Ectodermal cell (in vitro differentiated cells): Measurements from ENCODE around the gene TMEM107.

ENCODE experiments used
- H3K27ac ChIP-seq: 2 replicates; pipeline ENCODE4 v1.7.0; 2013; ENCODE audit warnings: mild to moderate bottlenecking, low read depth, low read length; ENCODE audit not compliant: insufficient read depth, poor library complexity, severe bottlenecking
- H3K27me3 ChIP-seq: 2 replicates; pipeline ENCODE4 v1.7.0; 2013; ENCODE audit warnings: mild to moderate bottlenecking, low read length; ENCODE audit not compliant: insufficient read depth, control insufficient read depth, poor library complexity, severe bottlenecking
- H3K36me3 ChIP-seq: one replicate; pipeline ENCODE4 v1.7.0; 2013; ENCODE audit warnings: low read length; ENCODE audit not compliant: control insufficient read depth, insufficient read depth
- H3K4me1 ChIP-seq: one replicate; pipeline ENCODE4 v1.7.0; 2013; ENCODE audit warnings: low read length; ENCODE audit not compliant: control insufficient read depth, insufficient read depth
- H3K4me3 ChIP-seq: 2 replicates; pipeline ENCODE4 v1.7.0; 2013; ENCODE audit warnings: low read depth, low read length, control low read depth; ENCODE audit not compliant: insufficient read depth
- H3K9me3 ChIP-seq: 2 replicates; pipeline ENCODE4 v1.7.0; 2013; ENCODE audit warnings: mild to moderate bottlenecking, low read length, moderate library complexity; ENCODE audit not compliant: control insufficient read depth
- WGBS, 2 experiments: methylation state at CpG; one replicate each; pipeline ENCODE4 v1.1.7; 2013; ENCODE audit warnings: missing lambda C conversion rate in 2 of 2; 5-methylcytosine and 5-hydroxymethylcytosine counted together

The TMEM107 gene

DNA sequence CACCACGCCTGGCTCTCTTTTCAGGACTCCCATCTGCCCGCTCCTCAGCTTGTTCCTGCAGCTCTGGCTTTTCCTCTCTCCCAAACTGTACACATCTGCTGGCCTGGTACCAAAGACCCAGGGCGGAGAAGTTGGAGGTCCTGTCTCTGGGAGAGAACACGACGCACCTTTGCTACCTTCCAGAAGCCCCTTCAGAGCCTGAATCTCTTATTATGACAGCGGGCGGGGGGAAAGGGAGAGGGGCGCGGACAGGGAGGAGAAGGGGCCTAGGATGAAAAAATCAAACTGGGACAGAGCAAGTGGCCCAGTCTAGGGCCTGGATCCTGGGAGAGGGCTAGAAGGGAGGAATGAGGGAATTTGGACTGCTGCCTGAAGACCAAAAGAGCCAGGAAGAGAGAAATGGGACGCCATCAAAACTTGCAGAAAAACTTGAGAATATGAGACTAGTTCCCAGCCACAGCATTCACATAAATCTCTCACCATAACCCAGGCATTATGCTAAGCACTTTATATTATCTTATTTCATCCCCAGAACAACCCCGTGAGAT lies 21.5 kb downstream of the TMEM107 start:
- Histone ChIP-seq H3K4me1 (peaks cover 18% of the 10 kb centered on the region), H3K9me3 (no peaks in the 10 kb centered on the region), H3K36me3 (peaks cover 3% of the 10 kb centered on the region), H3K4me3 (peak overlapping the region; percentile 44), H3K27ac (peak overlapping the region; percentile 85), H3K27me3 (no peaks in the 10 kb centered on the region)
- 60 to 64% methylated on average over 11 of the region's 11 CpGs for WGBS, 2 experiments

DNA sequence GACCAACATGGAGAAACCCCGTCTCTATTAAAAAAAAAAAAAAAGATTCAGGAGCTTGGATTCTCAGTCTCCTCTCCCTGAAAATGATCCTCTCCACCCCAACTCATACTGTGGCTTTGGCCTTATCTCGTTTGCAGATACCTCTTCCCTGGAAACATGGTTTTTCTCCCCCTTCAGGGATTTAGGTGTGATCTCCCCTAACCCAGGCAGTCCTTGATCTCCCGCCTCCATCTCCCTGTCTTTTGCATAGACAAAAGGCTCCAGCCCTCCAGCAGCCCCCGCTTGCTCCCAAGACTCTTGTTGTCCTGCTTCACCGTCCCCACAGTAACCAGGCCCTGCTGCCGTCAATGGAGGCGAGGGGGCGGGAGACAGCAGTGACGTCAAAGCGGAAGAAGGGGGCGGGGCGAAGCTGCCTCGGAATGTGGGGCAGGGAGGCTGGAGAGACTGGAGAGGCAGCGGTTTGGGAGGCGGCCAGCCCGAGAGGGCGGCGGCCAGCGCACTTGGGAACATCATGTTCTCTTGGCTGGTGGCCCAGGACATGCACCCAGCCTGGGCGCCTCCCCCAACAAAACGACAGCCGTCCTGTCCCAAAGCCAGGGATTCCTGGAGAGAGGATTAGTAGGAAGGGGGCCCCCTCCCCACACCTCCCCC lies 22.1 kb downstream of the TMEM107 start:
- peak overlapping the region; percentile 85 for H3K27ac ChIP-seq

DNA sequence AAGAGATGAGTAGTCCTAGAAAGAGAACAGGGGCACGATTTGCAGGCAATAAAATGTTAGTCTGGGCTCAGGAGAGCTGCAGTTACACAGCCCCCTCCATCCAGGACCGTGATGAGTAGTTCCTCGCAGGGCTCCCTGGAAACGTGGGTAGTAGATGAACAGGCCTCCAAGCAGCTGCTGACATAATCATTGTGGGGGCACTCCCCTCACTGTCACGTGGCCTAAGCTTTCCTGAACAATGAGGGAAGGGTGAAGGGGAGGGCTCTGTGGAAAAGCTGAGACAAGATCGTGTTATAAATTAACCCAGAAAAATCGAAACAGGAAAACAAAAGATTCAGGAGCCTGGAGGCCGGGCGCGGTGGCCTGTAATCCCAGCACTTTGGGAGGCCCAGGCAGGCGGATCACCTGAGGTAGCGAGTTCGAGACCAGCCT lies 22.6 kb downstream of the TMEM107 start:
- WGBS, 2 experiments: 73 to 76% methylated on average over 13 of the region's 13 CpGs
- Histone ChIP-seq H3K36me3 (peaks cover 9% of the 10 kb centered on the region), H3K9me3 (no peaks in the 10 kb centered on the region), H3K4me1 (peaks cover 18% of the 10 kb centered on the region), H3K27ac (peak overlapping the region; percentile 85), H3K4me3 (no peak overlapping the region), H3K27me3 (no peaks in the 10 kb centered on the region)

More for the DNA sequence above, 22.1 kb downstream of the TMEM107 start:
- Histone ChIP-seq H3K36me3 (peaks cover 9% of the 10 kb centered on the region), H3K4me1 (peaks cover 18% of the 10 kb centered on the region), H3K27me3 (no peaks in the 10 kb centered on the region), H3K9me3 (no peaks in the 10 kb centered on the region), H3K4me3 (peak overlapping the region; percentile 44)
- 5 to 6% methylated on average over 22 of the region's 22 CpGs for WGBS, 2 experiments

DNA sequence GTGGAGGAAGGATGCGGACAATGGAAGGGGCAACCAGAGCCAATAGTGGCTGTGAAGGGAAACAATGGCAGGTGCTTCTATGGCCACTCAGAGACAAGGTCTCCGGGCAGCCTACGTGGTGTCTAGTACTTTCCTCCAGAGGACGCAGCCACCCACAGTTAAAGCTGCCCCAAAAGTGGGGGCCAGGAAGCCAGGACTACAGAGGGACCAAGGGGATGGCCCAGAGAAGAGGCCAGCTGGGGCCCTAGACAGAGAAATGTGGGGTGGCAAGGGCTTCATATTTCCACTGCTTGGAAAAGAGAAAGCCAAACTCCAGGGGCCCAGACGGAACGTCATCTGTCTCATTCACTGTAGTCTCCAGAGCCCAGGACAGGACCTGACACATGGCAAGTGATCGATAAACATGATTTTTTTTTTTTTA lies 23.1 kb downstream of the TMEM107 start:
- H3K9me3 ChIP-seq: no peaks in the 10 kb centered on the region
- peak overlapping the region; percentile 85 for H3K27ac ChIP-seq
- no peak overlapping the region for H3K4me3 ChIP-seq
- 91 to 93% methylated on average over 7 of the region's 7 CpGs for WGBS, 2 experiments
- H3K27me3 ChIP-seq: no peaks in the 10 kb centered on the region
- H3K36me3 ChIP-seq: peaks cover 12% of the 10 kb centered on the region
- peaks cover 18% of the 10 kb centered on the region for H3K4me1 ChIP-seq

DNA sequence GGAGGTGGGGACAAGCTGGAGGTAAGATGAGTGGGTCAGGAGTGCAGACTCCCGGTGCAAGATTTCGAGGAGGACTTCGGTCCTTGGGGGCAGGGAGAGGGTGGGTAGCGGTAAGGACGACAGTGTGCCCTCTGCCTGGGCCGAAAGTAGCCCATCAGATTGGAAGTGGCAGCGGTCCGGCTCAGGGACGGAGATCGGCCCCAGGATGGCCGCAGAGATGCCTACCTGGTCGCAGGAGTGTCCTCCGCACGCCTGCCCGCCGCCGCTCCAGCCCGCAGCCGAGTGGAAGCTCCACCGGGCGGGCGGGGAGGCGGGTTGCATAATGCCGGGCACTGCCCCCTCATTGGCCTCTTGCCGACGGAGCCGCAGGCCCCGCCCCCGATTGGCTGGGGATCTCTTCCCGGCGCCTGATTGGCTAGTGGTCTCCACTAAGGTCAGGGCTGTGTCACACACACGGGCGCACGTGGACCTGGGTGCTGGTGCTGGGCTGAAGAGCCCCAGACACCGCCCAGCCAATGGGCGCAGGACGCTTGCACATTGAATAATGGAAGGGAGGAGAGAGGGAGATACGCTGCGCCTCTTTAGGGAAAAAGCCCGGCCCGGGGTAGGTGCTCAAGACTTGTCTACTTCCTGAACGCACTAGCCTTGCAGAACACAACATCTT lies 23.9 kb downstream of the TMEM107 start, which contains the start of gene PER1:
Gene PER1 (minus strand): TSS at position 293 of the 664 bp plus-strand sequence. CDS start 1,698 bp downstream, outside the sequence.
- H3K27ac ChIP-seq: peak within 1 kb of the TSS; percentile 85
- WGBS, 2 experiments: 8% methylated on average over 42 of the region's 42 CpGs
- H3K9me3 ChIP-seq: no peaks in the 10 kb centered on the region
- H3K36me3 ChIP-seq: peaks cover 19% of the 10 kb centered on the region
- H3K27me3 ChIP-seq: no peaks in the 10 kb centered on the region
- H3K4me1 ChIP-seq: peaks cover 18% of the 10 kb centered on the region
- H3K4me3 ChIP-seq: peak within 1 kb of the TSS; percentile 74

DNA sequence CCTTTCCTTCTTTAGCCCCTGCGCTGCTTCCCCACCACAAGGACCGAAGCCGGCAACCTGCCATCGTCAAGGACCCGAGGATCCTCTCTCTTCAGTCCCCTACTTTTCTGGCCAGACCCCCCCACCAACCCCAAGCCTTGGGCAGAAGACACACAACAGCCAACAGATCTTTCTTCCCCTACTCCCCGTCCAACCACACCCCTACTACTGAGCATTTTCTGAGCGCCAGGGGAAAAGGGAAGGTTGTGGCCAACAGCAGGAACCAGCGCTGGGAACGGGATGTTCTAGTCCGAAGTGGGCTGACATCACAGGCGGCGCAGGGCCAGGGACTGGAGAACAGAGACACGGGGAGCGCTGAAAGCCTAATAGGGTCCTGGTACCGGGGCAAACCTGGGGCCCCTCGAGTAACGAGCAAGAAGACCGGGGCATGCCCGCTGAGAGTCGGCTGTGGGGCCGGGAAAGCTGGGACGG lies 24.5 kb downstream of the TMEM107 start:
- Histone ChIP-seq H3K9me3 (no peaks in the 10 kb centered on the region), H3K4me3 (peak overlapping the region; percentile 74), H3K36me3 (peaks cover 24% of the 10 kb centered on the region), H3K27me3 (no peaks in the 10 kb centered on the region), H3K27ac (peak overlapping the region; percentile 38), H3K4me1 (peaks cover 18% of the 10 kb centered on the region)
- WGBS, 2 experiments: 1% methylated on average over 22 of the region's 22 CpGs

DNA sequence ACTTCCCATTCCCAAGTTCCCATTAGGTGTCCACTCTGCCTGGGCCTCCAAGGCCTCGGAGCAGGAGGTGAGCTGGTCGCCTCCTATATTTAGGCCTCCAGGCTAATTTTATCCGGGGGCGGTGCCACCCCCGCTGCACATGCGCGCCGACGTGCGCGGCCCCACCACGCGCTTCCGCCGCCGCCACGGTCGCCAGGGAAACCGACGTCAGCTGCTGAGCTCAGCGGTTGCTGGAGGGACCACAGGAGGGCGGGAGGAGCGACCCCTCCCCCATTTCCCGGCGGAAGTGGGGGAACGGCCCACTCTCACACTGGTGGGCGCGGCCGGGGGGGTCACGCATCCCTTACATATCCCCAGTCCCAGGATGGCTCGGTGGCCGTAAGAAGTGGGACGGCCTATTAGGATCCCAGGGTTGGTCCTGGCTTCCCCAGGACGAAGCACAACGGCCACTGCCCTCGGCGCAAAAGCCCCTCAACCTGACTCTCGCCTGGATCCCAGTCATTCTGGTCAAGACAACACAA lies 25.0 kb downstream of the TMEM107 start:
- Histone ChIP-seq H3K36me3 (peaks cover 28% of the 10 kb centered on the region), H3K4me1 (peaks cover 18% of the 10 kb centered on the region), H3K9me3 (no peaks in the 10 kb centered on the region), H3K27ac (peak overlapping the region; percentile 38), H3K4me3 (peak overlapping the region; percentile 74), H3K27me3 (no peaks in the 10 kb centered on the region)
- WGBS, 2 experiments: 1% methylated on average over 38 of the region's 38 CpGs

DNA sequence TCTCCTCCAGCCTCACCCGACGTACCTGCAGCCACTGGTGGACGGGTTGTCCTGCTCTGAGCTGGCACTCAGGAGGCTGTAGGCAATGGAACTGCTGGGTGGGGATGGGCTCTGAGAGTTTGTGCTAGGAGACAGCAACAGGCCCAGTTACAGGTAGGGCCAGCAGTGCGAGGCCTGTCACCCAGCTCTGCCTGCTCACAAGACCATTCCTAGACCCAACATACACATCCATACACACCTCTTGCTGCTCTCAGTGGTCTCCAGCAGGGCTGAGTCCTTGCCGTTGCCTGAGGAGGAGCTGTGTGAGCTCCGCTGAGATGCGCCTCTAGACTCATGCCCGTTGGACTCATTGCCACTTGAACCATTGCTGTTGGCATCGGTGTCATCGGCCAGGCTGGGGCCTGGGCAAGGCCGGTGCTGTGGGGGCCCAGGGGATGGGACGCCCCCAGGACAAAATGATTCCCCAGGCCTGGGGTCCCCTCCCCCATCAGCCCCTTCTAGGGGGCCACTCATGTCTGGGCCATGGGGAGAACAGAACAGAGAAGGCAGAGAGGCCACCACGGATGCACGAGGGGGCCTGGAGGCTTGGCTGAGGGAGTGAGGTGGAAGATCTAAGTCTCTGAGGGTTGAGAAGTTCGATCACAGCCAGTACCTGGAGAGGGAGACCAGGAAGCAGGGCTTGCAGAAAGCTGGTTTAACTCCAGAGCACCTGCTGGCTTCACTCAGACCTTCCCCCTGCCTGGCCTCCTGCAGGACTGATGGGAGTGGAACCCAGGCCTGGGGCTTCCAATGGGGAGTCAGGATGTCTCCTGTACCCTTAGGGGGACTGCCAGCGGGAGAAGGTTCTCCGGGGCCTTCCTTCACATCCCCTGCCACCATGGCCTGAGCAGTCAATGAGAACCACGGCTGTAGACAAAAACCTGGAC lies 25.7 kb downstream of the TMEM107 start:
- 85 to 87% methylated on average over 18 of the region's 18 CpGs for WGBS, 2 experiments
- no peaks in the 10 kb centered on the region for H3K9me3 ChIP-seq
- peaks cover 18% of the 10 kb centered on the region for H3K4me1 ChIP-seq
- H3K4me3 ChIP-seq: peak overlapping the region; percentile 74
- peaks cover 36% of the 10 kb centered on the region for H3K36me3 ChIP-seq
- H3K27ac ChIP-seq: no peak overlapping the region
- no peaks in the 10 kb centered on the region for H3K27me3 ChIP-seq

DNA sequence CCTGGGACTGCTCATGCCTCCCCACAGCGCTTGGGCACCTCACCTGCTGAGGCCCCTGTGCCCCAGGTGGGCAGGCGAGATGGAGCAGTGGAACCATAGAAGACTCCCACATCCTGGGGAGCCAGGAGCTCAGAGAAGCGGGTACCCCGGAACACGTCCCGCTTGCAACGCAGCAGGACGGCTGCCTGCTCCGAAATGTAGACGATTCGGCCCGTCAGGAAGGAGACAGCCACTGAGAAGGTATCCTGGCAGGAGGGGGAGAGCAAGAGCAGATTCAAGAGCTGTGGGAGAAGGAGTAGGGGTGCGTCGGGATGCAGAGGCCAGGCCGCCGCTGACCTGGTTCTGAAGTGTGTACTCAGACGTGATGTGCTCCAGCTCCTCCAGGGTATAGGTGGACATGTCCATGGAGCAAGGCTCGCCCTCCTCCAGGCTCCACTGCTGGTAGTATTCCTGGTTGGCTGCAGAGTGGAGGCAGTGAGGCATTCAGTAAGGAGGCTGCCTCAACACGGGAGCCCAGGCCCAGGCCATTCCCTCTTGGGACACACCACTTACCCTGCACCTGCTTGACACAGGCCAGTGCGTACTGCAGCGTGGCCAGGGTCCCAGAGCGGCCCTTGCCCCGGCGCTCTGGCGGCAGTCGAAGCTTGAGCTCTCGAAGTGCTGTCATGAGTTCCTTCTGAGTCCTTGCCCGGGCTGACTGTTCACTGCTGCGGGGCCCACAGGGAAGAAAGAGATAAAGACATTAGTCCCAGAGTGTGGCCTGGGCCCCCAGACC lies 26.6 kb downstream of the TMEM107 start:
- Histone ChIP-seq H3K27me3 (no peaks in the 10 kb centered on the region), H3K36me3 (peaks cover 37% of the 10 kb centered on the region), H3K4me3 (no peak overlapping the region), H3K9me3 (no peaks in the 10 kb centered on the region), H3K27ac (no peak overlapping the region), H3K4me1 (peaks cover 15% of the 10 kb centered on the region)
- 93 to 97% methylated on average over 29 of the region's 29 CpGs for WGBS, 2 experiments
